ENCODE results near the gene RPF1. TPM values are rescaled to one million over a fixed set of nuclear protein-coding genes. Genes with fewer than 3 reads are reported as not detected.

RPF1 gene
- total and polyA plus RNA-seq, 2 of the 8 experiments (the other 6 are each of a cell fraction or from before 2014, with no cell fraction given): 18.7 to 41.8 TPM

DNA sequence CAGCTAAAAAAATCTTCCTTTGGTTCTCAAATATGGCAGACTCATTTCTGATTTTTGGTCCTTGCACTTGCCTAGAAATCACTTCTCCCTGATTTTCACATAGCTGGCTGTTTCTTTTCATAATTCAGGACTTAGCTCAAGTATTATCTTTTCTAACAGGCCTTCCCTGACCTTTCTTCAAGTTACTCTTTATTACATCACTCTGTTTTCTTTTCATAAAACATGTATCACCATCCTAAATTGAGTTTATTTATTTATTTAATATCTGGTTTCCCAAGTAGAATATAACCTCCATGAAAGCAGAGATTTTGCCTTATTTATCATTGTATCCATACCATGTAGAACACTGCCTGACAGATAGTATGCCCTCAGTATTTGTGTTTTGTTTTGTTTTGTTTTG, 45.5 kb downstream of the RPF1 start:
- H3K4me3 ChIP-seq (ENCODE audit: extremely low read depth in 1 of 4, insufficient read depth in 2 of 4, low read depth in 3 of 4, low read length in 4 of 4): no peak overlapping the region
- CTCF ChIA-PET (ENCODE audit: partially characterized antibody): interaction anchor here (1.2 to 2.1 kb wide), 3 partner anchors 11 to 230 kb away, joined by 3 to 5 read pairs (median 4); no protein-coding TSS in a partner anchor
- no peak overlapping the region for H3K4me2 ChIP-seq (ENCODE audit: insufficient read depth in 1 of 2, low read depth in 2 of 2, low read length in 2 of 2)
- 0 out of 4 replicates have a peak, but pooled peaks cover 0 to 2% of the 10 kb centered on the region in 2 experiments for H3K9me3 ChIP-seq (ENCODE audit: insufficient read depth in 2 of 2, low read depth in 1 of 2, low read length in 1 of 2)
- POLR2A ChIA-PET (ENCODE audit: partially characterized antibody): no interaction called here
- no peak overlapping the region for H2BK12ac ChIP-seq (ENCODE audit: low read depth, low read length)
- DNase-seq (ENCODE audit: low read depth in 1 of 2, low spot score in 2 of 2) (no peak), FAIRE-seq (no peak)
- no peak overlapping the region for H2AFZ ChIP-seq (ENCODE audit: low read length)
- H3K36me3 ChIP-seq (ENCODE audit: control insufficient read depth in 2 of 4, insufficient read depth in 4 of 4, low read length in 3 of 4): no peaks in the 10 kb centered on the region
- no peak overlapping the region for H3K56ac ChIP-seq (replicated peaks; ENCODE audit: insufficient read length, low read depth, low read length)
- no peak overlapping the region for H4K91ac ChIP-seq (replicated peaks; ENCODE audit: insufficient read length, low read length)
- H2BK120ac ChIP-seq (replicated peaks; ENCODE audit: low read depth, low read length): no peak overlapping the region
- H3K79me1 ChIP-seq (ENCODE audit: low read depth, low read length): no peaks in the 10 kb centered on the region
- H3K27me3 ChIP-seq (replicated peaks in 1 of 4; ENCODE audit: control insufficient read depth in 3 of 4, extremely low read depth in 1 of 4, insufficient read depth in 3 of 4, low read length in 3 of 4): no peaks in the 10 kb centered on the region
- H4K8ac ChIP-seq (ENCODE audit: extremely low read depth, insufficient read depth, low read length): no peak overlapping the region
- no peak overlapping the region for H2BK15ac ChIP-seq (ENCODE audit: low read length)
- H3K23ac ChIP-seq (ENCODE audit: insufficient read length): no peak overlapping the region
- no peak overlapping the region for H3K4ac ChIP-seq (replicated peaks; ENCODE audit: insufficient read length, low read depth, low read length)
- no peaks in the 10 kb centered on the region for H3K4me1 ChIP-seq (replicated peaks in 1 of 4; ENCODE audit: control insufficient read depth in 3 of 4, insufficient read depth in 4 of 4, low read length in 3 of 4)
- no peak overlapping the region for H3K18ac ChIP-seq (ENCODE audit: extremely low read depth, low read length)
- H2BK5ac ChIP-seq (ENCODE audit: low read depth, low read length): no peak overlapping the region
- no peak overlapping the region for H2AK5ac ChIP-seq (ENCODE audit: low read depth, low read length)
- H3K27ac ChIP-seq (ENCODE audit: low read depth, low read length): no peak overlapping the region
- no peak overlapping the region for H4K5ac ChIP-seq (ENCODE audit: insufficient read length, low read depth, low read length)
- H3K14ac ChIP-seq (ENCODE audit: insufficient read length): no peak overlapping the region
- no peak overlapping the region for H2BK20ac ChIP-seq (ENCODE audit: low read length)
- H4K20me1 ChIP-seq (replicated peaks in 1 of 2; ENCODE audit: control insufficient read depth in 1 of 2, insufficient read depth in 2 of 2, low read length in 2 of 2): no peaks in the 10 kb centered on the region
- H3K9ac ChIP-seq (replicated peaks in 1 of 4; ENCODE audit: extremely low read depth in 1 of 4, low read depth in 3 of 4, low read length in 3 of 4): no peak overlapping the region
- H3K79me2 ChIP-seq (ENCODE audit: control insufficient read depth in 1 of 2, insufficient read depth in 2 of 2, low read length in 2 of 2): no peaks in the 10 kb centered on the region
- no peaks in the 10 kb centered on the region for H3K23me2 ChIP-seq (ENCODE audit: low read depth, low read length)
- TF ChIP-seq YY1 (IDR thresholded peaks at IDR 0.05; ENCODE audit: low read depth, low read length) (no peak), BCL11A (IDR thresholded peaks at IDR 0.05; ENCODE audit: low read depth in 2 of 2, low read length in 2 of 2) (no peak), CTBP2 (IDR thresholded peaks at IDR 0.05; ENCODE audit: borderline replicate concordance, insufficient read depth, insufficient read length, low read length) (no peak), TAF1 (IDR thresholded peaks at IDR 0.05; ENCODE audit: low read depth, low read length) (no peak), ASH2L (IDR thresholded peaks at IDR 0.05; ENCODE audit: low read length) (no peak), KDM4A (IDR thresholded peaks at IDR 0.05; ENCODE audit: low read depth, low read length, severe bottlenecking) (no peak), SIRT6 (IDR thresholded peaks at IDR 0.05; ENCODE audit: low read length) (no peak), RXRA (IDR thresholded peaks at IDR 0.05; ENCODE audit: insufficient read depth, low read depth, low read length) (no peak), CHD1 (IDR thresholded peaks at IDR 0.05; ENCODE audit: low read depth, low read length) (no peak), JUN (IDR thresholded peaks at IDR 0.05; ENCODE audit: low read depth, low read length) (no peak), KDM1A (IDR thresholded peaks at IDR 0.05; ENCODE audit: borderline replicate concordance, low read length) (no peak), CBX8 (IDR thresholded peaks at IDR 0.05; ENCODE audit: borderline replicate concordance, low read depth, low read length) (no peak)
- TF ChIP-seq, protein P1, sequence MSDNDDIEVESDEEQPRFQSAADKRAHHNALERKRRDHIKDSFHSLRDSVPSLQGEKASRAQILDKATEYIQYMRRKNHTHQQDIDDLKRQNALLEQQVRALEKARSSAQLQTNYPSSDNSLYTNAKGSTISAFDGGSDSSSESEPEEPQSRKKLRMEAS (IDR thresholded peaks at IDR 0.05): no peak
